Neural crest cell (in vitro differentiated cells): ENCODE data around the gene TLCD5. TPM values are rescaled to one million over a fixed set of nuclear protein-coding genes. Genes with fewer than 3 reads are reported as not detected.

Experiments used
- DNase-seq: peaks from one replicate; pipeline ENCODE4 v3.0.0; 2021; ENCODE audit warnings: low read depth, mixed read lengths, low spot score
- H3K27ac Mint-ChIP-seq: one replicate; pipeline ENCODE4 v1.8.0; 2021; ENCODE audit warnings: mild to moderate bottlenecking, mixed read lengths; ENCODE audit not compliant: unreplicated experiment
- H3K27me3 Mint-ChIP-seq: 2 replicates; pipeline ENCODE4 v1.8.0; 2021; ENCODE audit warnings: low read depth, mild to moderate bottlenecking, mixed read lengths
- H3K36me3 Mint-ChIP-seq: 2 replicates; pipeline ENCODE4 v1.8.0; 2021; ENCODE audit warnings: low read depth, mild to moderate bottlenecking, mixed read lengths
- H3K4me1 Mint-ChIP-seq: 2 replicates; pipeline ENCODE4 v1.8.0; 2021; ENCODE audit warnings: mixed read lengths
- H3K4me3 Mint-ChIP-seq: one replicate; pipeline ENCODE4 v1.8.0; 2021; ENCODE audit warnings: mild to moderate bottlenecking, mixed read lengths
- H3K9me3 Mint-ChIP-seq: 2 replicates; pipeline ENCODE4 v1.8.0; 2021; ENCODE audit warnings: mixed read lengths
- CTCF ChIP-seq: fragments of 200-600 bp; sonication (generic); conservative IDR thresholded peaks from 2 replicates; pipeline ENCODE4 v1.5.0; 2021; ENCODE audit warnings: antibody characterized with exemption, mild to moderate bottlenecking
- total RNA-seq: library from RNA; stranded (reverse); gene quantifications from 2 replicates; pipeline ENCODE4 v1.2.1, GENCODE V29; 2021

The TLCD5 gene
- total RNA-seq, 1 donor from 2014 or later: 16.8 TPM

DNA sequence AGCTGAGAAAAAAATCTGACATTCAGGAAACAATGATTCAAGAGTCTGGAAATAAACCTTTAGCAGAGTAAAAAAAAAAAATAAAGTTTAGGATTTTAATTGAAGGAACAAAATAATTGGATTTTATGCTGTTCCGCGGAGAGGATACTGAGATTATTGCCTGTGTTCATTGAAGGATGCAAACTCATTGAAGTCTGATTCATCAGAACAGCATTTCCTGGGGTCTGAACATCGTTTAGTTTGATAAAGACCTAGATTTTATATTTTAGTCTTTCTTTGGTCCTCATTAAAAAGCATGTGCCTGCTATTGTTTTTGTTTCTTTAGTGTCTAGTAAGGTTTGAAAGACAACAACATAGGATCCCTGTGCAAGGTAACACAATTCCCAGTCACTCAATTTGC lies 4.5 kb downstream of the TLCD5 start:
- no peaks in the 10 kb centered on the region for H3K27me3 Mint-ChIP-seq
- H3K4me3 Mint-ChIP-seq: no peak overlapping the region
- TF ChIP-seq CTCF: no peak
- peaks cover 29% of the 10 kb centered on the region for H3K4me1 Mint-ChIP-seq
- DNase-seq: no peak
- H3K9me3 Mint-ChIP-seq: no peaks in the 10 kb centered on the region
- no peak overlapping the region for H3K27ac Mint-ChIP-seq
- H3K36me3 Mint-ChIP-seq: peaks cover 2% of the 10 kb centered on the region

GRCh38 chr11:120330045-120330444 lies 4.9 kb downstream of the TLCD5 start:
- DNase-seq: no peak
- Mint-ChIP-seq H3K4me3 (no peak overlapping the region), H3K27ac (no peak overlapping the region), H3K9me3 (no peaks in the 10 kb centered on the region), H3K27me3 (no peaks in the 10 kb centered on the region), H3K36me3 (peaks cover 2% of the 10 kb centered on the region), H3K4me1 (peaks cover 26% of the 10 kb centered on the region)
- TF ChIP-seq CTCF: no peak

DNA sequence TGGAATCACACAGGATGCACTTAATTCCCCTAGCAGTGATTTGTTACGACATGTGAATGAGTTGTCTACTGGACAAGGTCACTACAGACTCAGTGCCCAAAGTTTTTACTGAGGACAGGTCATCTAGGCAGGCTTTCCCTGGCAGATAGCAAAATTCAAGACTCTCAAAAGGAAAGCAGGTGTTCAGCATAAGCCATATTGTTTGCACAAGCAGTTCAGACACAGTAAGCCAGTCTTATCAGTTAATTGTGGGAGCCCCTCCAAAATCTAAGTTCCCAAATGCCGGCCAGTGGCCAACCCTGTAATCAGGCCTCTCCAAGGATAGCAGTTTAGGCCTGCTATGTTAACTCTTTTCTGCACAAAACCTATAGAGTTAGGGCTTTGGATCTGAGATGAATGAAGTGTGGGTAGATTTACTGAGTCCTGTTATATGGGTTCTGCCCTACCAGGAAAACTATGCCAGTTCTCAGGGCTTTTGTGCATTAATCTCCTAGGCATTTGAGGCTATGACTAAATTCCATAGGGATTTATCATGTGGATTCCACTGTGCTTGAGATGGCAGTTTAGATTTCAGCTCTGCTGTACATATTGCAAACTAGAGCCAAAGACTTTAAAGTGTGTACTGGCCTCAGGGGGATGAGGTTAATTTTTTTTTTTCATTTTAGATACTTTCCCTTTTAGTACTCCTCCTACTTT lies 6.3 kb downstream of the TLCD5 start:
- no peak for TF ChIP-seq CTCF
- Mint-ChIP-seq H3K4me1 (peaks cover 18% of the 10 kb centered on the region), H3K27me3 (no peaks in the 10 kb centered on the region), H3K4me3 (no peak overlapping the region), H3K27ac (no peak overlapping the region), H3K36me3 (peaks cover 2% of the 10 kb centered on the region), H3K9me3 (no peaks in the 10 kb centered on the region)
- DNase-seq: no peak

- no peaks in the 10 kb centered on the region for H3K9me3 Mint-ChIP-seq
- peaks cover 20% of the 10 kb centered on the region for H3K4me1 Mint-ChIP-seq
- no peak overlapping the region for H3K27ac Mint-ChIP-seq
- DNase-seq: no peak
- H3K36me3 Mint-ChIP-seq: peaks cover 2% of the 10 kb centered on the region
- TF ChIP-seq CTCF: no peak
- H3K27me3 Mint-ChIP-seq: no peaks in the 10 kb centered on the region
- no peak overlapping the region for H3K4me3 Mint-ChIP-seq
These were observed 8.0 kb downstream of the TLCD5 start for GRCh38 chr11:120332822-120333716.

DNA sequence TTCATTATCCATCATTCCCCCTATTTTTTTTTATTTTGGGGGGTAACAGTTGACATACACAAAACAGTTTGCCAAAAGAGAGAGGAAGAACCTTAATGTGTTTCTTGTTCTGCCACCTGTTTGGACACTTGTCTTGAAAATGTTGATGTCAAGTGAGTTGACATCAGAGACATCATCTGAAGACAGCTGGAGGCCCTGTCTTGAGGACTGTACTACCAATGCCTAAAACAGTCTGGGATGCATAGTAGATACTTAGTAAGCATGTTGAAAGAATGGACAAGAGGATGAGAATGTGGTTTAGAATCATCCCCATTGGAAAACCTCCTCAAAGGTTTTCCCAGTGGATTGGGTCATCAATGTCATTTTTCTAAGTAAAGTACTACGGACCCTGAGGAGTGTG lies 8.7 kb downstream of the TLCD5 start:
- no peaks in the 10 kb centered on the region for H3K9me3 Mint-ChIP-seq

More for the DNA sequence above, 8.7 kb downstream of the TLCD5 start:
- Mint-ChIP-seq H3K36me3 (no peaks in the 10 kb centered on the region), H3K27ac (no peak overlapping the region), H3K27me3 (no peaks in the 10 kb centered on the region), H3K4me3 (no peak overlapping the region), H3K4me1 (peaks cover 21% of the 10 kb centered on the region)
- TF ChIP-seq CTCF: no peak
- no peak for DNase-seq
